Kidney epithelial cell (primary cell): Measurements from ENCODE around the gene ASAP2. TPM values are rescaled to one million over a fixed set of nuclear protein-coding genes. Genes with fewer than 3 reads are reported as not detected.

Experiments used
- DNase-seq: peaks from one replicate; pipeline ENCODE4 v3.0.0-alpha.2; 2010; ENCODE audit warnings: low read depth
- H3K27me3 ChIP-seq: 2 replicates; pipeline ENCODE4 v1.6.0; 2011; ENCODE audit warnings: low read length; ENCODE audit not compliant: control insufficient read depth, insufficient read depth
- H3K36me3 ChIP-seq: 2 replicates; pipeline ENCODE4 v1.5.1; 2011; ENCODE audit warnings: low read length; ENCODE audit not compliant: control insufficient read depth, insufficient read depth
- H3K4me3 ChIP-seq: 2 replicates; pipeline ENCODE4 v1.5.1; 2011; ENCODE audit warnings: low read depth, mild to moderate bottlenecking, control low read depth, low read length
- CTCF ChIP-seq: IDR thresholded peaks from 2 replicates; pipeline ENCODE4 v1.5.1; 2011; ENCODE audit warnings: mild to moderate bottlenecking, moderate library complexity, low read length, control low read depth, inconsistent platforms; ENCODE audit not compliant: insufficient read depth, poor library complexity, severe bottlenecking
- total RNA-seq: library from RNA; depleted of rRNA; stranded (reverse); fragments of >200 nt; gene quantifications from 2 replicates; pipeline ENCODE4 v1.2.3, GENCODE V29; 2015

The ASAP2 gene
- total RNA-seq, 1 donor from 2014 or later = 42.2 TPM

DNA sequence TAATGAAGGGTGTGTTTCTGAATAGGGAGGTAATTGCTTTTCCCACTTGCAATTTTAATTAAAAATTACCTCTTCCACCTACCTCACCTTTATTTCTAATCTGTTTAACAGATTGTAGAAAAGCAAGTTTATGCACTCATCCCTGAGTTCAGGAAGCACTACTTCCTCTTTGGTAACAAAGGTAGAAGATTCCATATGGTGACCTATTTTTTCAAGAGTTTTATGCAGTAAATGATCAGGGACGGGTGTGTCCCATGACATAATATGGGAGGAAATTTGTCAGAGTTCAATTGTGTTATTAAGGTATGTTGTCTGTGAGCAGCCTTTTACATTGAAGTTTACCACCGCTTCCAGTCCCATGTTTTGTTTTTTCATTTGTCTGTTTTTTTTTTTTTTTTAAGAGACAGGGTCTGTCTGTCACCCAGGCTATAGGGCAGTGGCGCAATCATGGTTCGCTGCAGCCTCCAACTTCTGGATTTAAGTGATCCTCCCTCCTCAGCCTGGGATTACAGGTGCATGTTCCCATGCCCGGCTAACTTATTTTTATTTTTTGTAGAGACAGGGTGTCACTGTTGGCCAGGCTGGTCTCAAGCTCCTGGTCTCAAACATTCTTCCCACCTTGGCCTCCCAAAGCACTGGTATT is 68.2 kb downstream of the ASAP2 start:
- H3K4me3 ChIP-seq = no peak overlapping the region
- H3K27me3 ChIP-seq = no peaks in the 10 kb centered on the region
- no peak for TF ChIP-seq CTCF
- no peaks in the 10 kb centered on the region for H3K36me3 ChIP-seq
- DNase-seq = no peak

- DNase-seq = no peak
- no peak overlapping the region for H3K4me3 ChIP-seq
- H3K27me3 ChIP-seq = no peaks in the 10 kb centered on the region
- H3K36me3 ChIP-seq = no peaks in the 10 kb centered on the region
- no peak for TF ChIP-seq CTCF
These were observed 68.8 kb downstream of the ASAP2 start for GRCh38 chr2:9275399-9275798.

DNA sequence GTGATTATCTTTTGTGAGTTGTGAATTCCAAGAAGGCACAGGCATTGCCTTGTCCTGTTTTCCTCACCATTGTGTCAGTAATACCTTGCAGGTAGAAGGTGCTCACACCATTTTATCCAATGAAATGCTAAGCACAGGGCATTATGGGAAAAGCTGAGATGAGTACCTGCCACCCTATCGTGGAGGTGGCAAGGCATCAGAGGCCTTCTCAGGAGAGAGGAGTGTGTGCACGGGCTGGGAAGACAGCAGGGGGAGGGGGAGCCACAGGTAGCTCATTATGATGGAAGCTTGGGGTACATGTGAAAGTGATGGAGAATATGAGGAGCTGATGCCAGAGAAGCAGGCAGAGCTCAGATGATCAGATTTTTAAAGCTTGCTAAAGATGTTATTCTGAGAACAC is 69.5 kb downstream of the ASAP2 start:
- Histone ChIP-seq H3K36me3 (no peaks in the 10 kb centered on the region), H3K4me3 (no peak overlapping the region), H3K27me3 (no peaks in the 10 kb centered on the region)
- no peak for TF ChIP-seq CTCF
- no peak for DNase-seq

GRCh38 chr2:9276901-9277451 is 70.4 kb downstream of the ASAP2 start:
- Histone ChIP-seq H3K36me3 (peaks cover 1% of the 10 kb centered on the region), H3K4me3 (no peak overlapping the region), H3K27me3 (no peaks in the 10 kb centered on the region)
- no peak for DNase-seq
- TF ChIP-seq CTCF = no peak

DNA sequence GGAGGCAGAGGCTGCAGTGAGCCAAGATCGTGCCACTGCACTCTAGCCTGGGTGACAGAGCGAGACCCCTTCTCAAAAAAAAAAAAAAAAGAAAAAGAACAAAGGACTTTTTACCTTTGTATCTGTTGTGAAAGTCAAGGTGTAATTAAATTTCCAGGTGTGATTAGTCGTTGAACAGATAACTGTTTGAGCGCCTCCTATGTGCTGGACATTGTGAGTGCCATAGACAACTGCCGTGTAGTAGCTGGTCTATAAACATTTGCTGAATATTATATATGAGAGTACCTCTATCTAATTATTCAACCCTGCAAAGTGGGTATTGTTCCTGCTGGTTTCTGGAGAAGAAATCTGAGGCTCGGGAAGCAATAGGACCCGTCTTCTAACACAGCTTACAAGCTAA is 71.8 kb downstream of the ASAP2 start:
- H3K4me3 ChIP-seq = no peak overlapping the region
- DNase-seq = no peak
- TF ChIP-seq CTCF = no peak
- H3K27me3 ChIP-seq = no peaks in the 10 kb centered on the region
- peaks cover 1% of the 10 kb centered on the region for H3K36me3 ChIP-seq

GRCh38 chr2:9279426-9279825 is 72.8 kb downstream of the ASAP2 start:
- TF ChIP-seq CTCF = no peak
- Histone ChIP-seq H3K4me3 (no peak overlapping the region), H3K27me3 (no peaks in the 10 kb centered on the region), H3K36me3 (peaks cover 1% of the 10 kb centered on the region)
- no peak for DNase-seq
